ENCODE results near the gene PTEN. TPM values are rescaled to one million over a fixed set of nuclear protein-coding genes. Genes with fewer than 3 reads are reported as not detected.
"Not testable (repeated sequence)": the region's sequence is repeated elsewhere in the genome, so short reads cannot be mapped to it uniquely, and the experiment has no call there.

Gene PTEN
- total RNA-seq, 1 donor from 2014 or later = 64.9 TPM

DNA sequence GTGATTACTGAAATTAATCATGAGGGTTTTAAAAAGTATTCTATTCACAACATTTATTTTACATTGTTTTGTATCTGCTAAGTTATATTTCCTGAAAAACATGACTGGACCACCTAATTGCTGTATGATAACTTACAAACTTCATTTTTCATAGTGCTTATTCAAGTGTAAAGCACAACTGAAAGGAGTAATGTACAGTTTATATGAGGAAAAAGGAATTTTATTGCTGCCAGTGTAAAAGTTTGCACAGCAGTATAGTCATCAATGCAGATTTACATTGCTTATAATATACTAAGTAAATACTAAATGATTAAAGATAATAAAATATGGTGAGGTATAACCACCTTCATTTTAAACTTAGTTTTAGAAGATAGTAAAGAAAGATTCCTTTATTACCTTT, 4.0 kb downstream of the PTEN start:
- H3K4me1 Mint-ChIP-seq = peaks cover 29% of the 10 kb centered on the region
- no peak overlapping the region for H3K27ac Mint-ChIP-seq
- H3K4me3 Mint-ChIP-seq = peak overlapping the region; percentile 100
- Histone ChIP-seq H3K79me2 (ENCODE audit: low read depth) (peaks cover 84% of the 10 kb centered on the region), H3K9me3 (ENCODE audit: low read depth) (no peaks in the 10 kb centered on the region), H3K4me1 (peaks cover 24% of the 10 kb centered on the region), H2AFZ (replicated peaks) (no peak overlapping the region), H3K27ac (no peak overlapping the region), H3K9ac (peak overlapping the region; percentile 52), H4K20me1 (ENCODE audit: low read depth) (peaks cover 60% of the 10 kb centered on the region), H3K4me2 (peak overlapping the region; percentile 87), H3K4me3 (peak overlapping the region; percentile 95), H3F3A (ENCODE audit: low read depth) (peaks cover 19% of the 10 kb centered on the region), H3K27me3 (no peaks in the 10 kb centered on the region), H3K36me3 (no peaks in the 10 kb centered on the region)
- H3K27me3 Mint-ChIP-seq (ENCODE audit: insufficient read depth, low read depth) = no peaks in the 10 kb centered on the region
- H3K9me3 Mint-ChIP-seq = no peaks in the 10 kb centered on the region
- DNase-seq (ENCODE audit: low spot score) = no peak
- no peak for TF ChIP-seq EZH2 (IDR thresholded peaks at IDR 0.05)
- TF ChIP-seq, protein P1, sequence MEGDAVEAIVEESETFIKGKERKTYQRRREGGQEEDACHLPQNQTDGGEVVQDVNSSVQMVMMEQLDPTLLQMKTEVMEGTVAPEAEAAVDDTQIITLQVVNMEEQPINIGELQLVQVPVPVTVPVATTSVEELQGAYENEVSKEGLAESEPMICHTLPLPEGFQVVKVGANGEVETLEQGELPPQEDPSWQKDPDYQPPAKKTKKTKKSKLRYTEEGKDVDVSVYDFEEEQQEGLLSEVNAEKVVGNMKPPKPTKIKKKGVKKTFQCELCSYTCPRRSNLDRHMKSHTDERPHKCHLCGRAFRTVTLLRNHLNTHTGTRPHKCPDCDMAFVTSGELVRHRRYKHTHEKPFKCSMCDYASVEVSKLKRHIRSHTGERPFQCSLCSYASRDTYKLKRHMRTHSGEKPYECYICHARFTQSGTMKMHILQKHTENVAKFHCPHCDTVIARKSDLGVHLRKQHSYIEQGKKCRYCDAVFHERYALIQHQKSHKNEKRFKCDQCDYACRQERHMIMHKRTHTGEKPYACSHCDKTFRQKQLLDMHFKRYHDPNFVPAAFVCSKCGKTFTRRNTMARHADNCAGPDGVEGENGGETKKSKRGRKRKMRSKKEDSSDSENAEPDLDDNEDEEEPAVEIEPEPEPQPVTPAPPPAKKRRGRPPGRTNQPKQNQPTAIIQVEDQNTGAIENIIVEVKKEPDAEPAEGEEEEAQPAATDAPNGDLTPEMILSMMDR (IDR thresholded peaks at IDR 0.05) = no peak
- TF ChIP-seq EZH2phosphoT487 (IDR thresholded peaks at IDR 0.05) = no peak
- H3K36me3 Mint-ChIP-seq = peaks cover 15% of the 10 kb centered on the region

DNA sequence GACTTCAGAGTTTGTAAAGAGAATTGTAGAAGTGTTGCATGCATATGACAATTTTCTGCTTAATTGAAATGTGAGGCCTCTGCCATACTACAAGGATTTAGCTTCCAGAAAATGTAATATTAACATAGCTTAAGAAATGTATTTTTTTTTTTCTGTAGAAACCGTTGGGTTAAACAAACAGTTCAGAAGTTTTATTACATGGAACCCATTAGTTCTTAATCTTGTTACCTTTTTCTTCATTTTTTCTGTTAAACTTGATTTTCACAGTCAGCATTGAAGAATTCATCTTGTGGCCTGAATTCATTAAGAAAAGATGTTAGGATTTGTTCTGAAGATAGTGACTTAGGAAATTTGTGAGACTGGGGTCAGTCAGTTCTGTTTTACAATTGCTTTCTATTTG, 4.9 kb downstream of the PTEN start:
- TF ChIP-seq, protein P1 (IDR thresholded peaks at IDR 0.05) = no peak
- TF ChIP-seq EZH2phosphoT487 (IDR thresholded peaks at IDR 0.05) = no peak
- TF ChIP-seq EZH2 (IDR thresholded peaks at IDR 0.05) = no peak
- H3K9me3 ChIP-seq (ENCODE audit: low read depth) = no peaks in the 10 kb centered on the region
- Mint-ChIP-seq H3K27me3 (ENCODE audit: insufficient read depth, low read depth) (no peaks in the 10 kb centered on the region), H3K36me3 (peaks cover 18% of the 10 kb centered on the region), H3K4me1 (peaks cover 26% of the 10 kb centered on the region), H3K4me3 (peak overlapping the region; percentile 78), H3K27ac (no peak overlapping the region), H3K9me3 (no peaks in the 10 kb centered on the region)
- H3K27me3 ChIP-seq = no peaks in the 10 kb centered on the region
- DNase-seq (ENCODE audit: low spot score) = no peak
- peak overlapping the region; percentile 95 for H3K4me3 ChIP-seq
- no peak overlapping the region for H3K27ac ChIP-seq
- peaks cover 93% of the 10 kb centered on the region for H3K79me2 ChIP-seq (ENCODE audit: low read depth)
- peak overlapping the region; percentile 87 for H3K4me2 ChIP-seq
- H4K20me1 ChIP-seq (ENCODE audit: low read depth) = peaks cover 67% of the 10 kb centered on the region
- peak overlapping the region; percentile 3 for H3K9ac ChIP-seq
- H3F3A ChIP-seq (ENCODE audit: low read depth) = peaks cover 10% of the 10 kb centered on the region
- H3K4me1 ChIP-seq = peaks cover 24% of the 10 kb centered on the region
- no peak overlapping the region for H2AFZ ChIP-seq (replicated peaks)
- no peaks in the 10 kb centered on the region for H3K36me3 ChIP-seq

DNA sequence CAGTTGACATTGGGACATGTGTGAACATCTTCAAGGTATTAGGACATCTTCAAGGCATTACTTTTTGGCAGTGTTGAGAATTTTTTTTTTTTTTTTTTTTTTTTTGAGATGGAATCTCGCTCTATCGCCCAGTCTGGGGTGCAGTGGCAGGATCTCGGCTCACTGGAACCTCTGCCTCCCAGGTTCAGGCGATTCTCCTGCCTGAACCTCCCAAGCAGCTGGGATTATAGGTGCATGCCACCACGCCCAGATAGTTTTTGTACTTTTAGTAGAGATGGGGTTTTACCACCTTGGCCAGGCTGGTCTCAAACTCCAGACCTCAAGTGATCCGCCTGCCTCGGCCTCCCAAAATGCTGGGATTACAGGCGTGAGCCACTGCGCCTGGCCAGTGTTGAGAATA, 5.7 kb downstream of the PTEN start:
- peaks cover 26% of the 10 kb centered on the region for H3K4me1 Mint-ChIP-seq
- not testable (repeated sequence) for H3K27ac ChIP-seq; H2AFZ ChIP-seq (replicated peaks); DNase-seq (ENCODE audit: low spot score); H3K27ac Mint-ChIP-seq; H3K27me3 ChIP-seq; H3K27me3 Mint-ChIP-seq (ENCODE audit: insufficient read depth, low read depth); H3K36me3 ChIP-seq; H3K4me3 ChIP-seq; H3K9me3 ChIP-seq (ENCODE audit: low read depth); H3K9ac ChIP-seq; H3K4me3 Mint-ChIP-seq; H3F3A ChIP-seq (ENCODE audit: low read depth); H3K9me3 Mint-ChIP-seq
- Histone ChIP-seq H3K4me1 (peaks cover 24% of the 10 kb centered on the region), H3K4me2 (peak overlapping the region; percentile 87), H3K79me2 (ENCODE audit: low read depth) (peaks cover 100% of the 10 kb centered on the region), H4K20me1 (ENCODE audit: low read depth) (peaks cover 74% of the 10 kb centered on the region)
- H3K36me3 Mint-ChIP-seq = peaks cover 18% of the 10 kb centered on the region

DNA sequence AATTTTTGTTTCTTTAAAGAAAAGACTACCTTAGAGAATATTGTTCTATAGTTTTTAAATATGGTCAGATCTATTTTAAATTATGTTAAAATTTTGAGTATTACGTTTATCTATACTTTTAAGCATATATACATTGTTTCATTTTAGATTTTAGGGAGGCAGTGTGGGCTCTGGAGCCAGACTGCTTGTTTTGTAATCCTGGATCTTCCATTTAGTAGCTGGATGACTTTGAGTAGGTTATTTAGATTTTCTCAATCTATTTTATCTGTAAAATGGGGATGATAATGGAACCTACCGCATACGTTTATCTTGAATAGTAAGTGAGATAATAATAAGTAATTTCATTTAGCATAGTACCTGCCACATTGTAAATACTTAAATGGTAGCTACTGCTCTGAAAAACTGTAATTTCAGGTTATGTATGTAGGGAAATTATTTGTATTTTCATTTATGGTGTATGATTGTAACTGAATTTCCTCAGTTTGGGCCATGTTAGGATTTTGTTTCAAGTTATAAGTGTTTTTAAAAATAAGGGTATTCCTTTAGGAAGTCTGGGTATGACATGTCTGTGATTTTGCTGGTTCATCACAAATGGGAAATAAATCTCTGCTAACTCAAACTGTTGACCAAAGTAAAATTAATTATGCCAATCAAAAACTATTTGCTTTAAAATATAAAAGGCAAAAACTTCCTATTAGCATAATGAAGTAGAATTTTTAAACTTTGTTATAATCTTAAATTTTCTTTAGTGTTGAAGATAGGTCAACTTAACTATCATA, 6.5 kb downstream of the PTEN start:
- Histone ChIP-seq H3K79me2 (ENCODE audit: low read depth) (peaks cover 100% of the 10 kb centered on the region), H3K36me3 (no peaks in the 10 kb centered on the region), H3K9ac (no peak overlapping the region), H3K27ac (no peak overlapping the region), H3K4me1 (peaks cover 24% of the 10 kb centered on the region), H3F3A (ENCODE audit: low read depth) (no peaks in the 10 kb centered on the region), H3K9me3 (ENCODE audit: low read depth) (no peaks in the 10 kb centered on the region), H3K4me2 (no peak overlapping the region), H2AFZ (replicated peaks) (no peak overlapping the region), H4K20me1 (ENCODE audit: low read depth) (peaks cover 66% of the 10 kb centered on the region), H3K4me3 (no peak overlapping the region), H3K27me3 (no peaks in the 10 kb centered on the region)
- H3K27ac Mint-ChIP-seq = no peak overlapping the region
- no peaks in the 10 kb centered on the region for H3K9me3 Mint-ChIP-seq
- peaks cover 14% of the 10 kb centered on the region for H3K36me3 Mint-ChIP-seq
- no peak overlapping the region for H3K4me3 Mint-ChIP-seq
- peaks cover 26% of the 10 kb centered on the region for H3K4me1 Mint-ChIP-seq
- H3K27me3 Mint-ChIP-seq (ENCODE audit: insufficient read depth, low read depth) = no peaks in the 10 kb centered on the region
- no peak for DNase-seq (ENCODE audit: low spot score)
- TF ChIP-seq, protein P1 (IDR thresholded peaks at IDR 0.05) = no peak
- no peak for TF ChIP-seq EZH2 (IDR thresholded peaks at IDR 0.05)
- no peak for TF ChIP-seq EZH2phosphoT487 (IDR thresholded peaks at IDR 0.05)
